ES-I3 (cell line): Measurements from ENCODE around the gene MTMR3.
"Not testable (repeated sequence)": the region's sequence is repeated elsewhere in the genome, so short reads cannot be mapped to it uniquely, and the experiment has no call there.

Source experiments
- H3K36me3 ChIP-seq: 2 replicates; pipeline ENCODE4 v1.6.1; 2013; ENCODE audit warnings: mild to moderate bottlenecking, low read length, control low read depth, moderate library complexity; ENCODE audit not compliant: insufficient read depth
- H3K4me1 ChIP-seq: 2 replicates; pipeline ENCODE4 v1.6.1; 2013; ENCODE audit warnings: mild to moderate bottlenecking, control low read depth, low read length; ENCODE audit not compliant: insufficient read depth
- H3K9ac ChIP-seq: 2 replicates; pipeline ENCODE4 v1.6.1; 2013; ENCODE audit warnings: low read depth, mild to moderate bottlenecking, low read length, moderate library complexity
- H3K9me3 ChIP-seq: 2 replicates; pipeline ENCODE4 v1.6.1; 2013; ENCODE audit warnings: mild to moderate bottlenecking, low read length, moderate library complexity; ENCODE audit not compliant: control insufficient read depth, insufficient read depth

MTMR3 gene

DNA sequence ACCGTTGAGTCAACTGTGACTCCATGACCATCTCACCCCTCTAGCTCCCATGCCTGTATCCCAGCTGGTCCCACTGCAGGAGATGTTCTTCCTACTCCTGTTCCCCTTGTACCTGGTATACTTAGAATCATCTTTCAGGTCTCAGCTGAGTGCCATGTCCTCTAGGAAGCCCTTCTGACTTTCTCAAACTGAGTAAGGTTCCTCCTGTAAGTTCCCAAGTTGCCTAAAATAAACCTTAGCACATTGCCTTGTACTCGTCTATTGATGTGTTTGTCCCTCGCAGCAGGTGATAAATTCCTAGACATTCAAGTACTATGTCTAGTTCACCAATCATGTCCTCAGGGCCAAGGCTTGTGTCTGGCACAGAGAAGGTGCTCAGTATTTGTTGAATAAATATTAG, 26.5 kb upstream of the MTMR3 start:
- no peaks in the 10 kb centered on the region for H3K36me3 ChIP-seq
- no peak overlapping the region for H3K9ac ChIP-seq
- no peaks in the 10 kb centered on the region for H3K9me3 ChIP-seq
- H3K4me1 ChIP-seq = no peaks in the 10 kb centered on the region

DNA sequence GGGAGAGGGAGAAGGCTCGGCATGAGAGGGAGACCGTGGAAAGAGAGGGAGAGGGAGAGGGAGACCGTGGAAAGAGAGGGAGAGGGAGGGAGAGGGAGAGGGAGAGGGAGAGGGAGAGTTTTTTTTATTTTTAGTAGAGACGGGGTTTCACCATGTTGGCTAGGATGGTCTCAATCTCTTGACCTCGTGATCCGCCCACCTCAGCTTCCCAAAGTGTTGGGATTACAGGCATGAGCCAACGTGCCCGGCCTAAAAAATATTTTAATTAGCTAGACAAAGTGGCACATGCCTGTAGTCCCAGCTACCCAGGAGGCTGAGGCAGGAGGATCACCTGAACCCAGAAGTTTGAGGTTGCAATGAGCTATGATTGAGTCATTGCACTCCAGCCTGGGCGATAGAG, 23.9 kb upstream of the MTMR3 start:
- H3K36me3 ChIP-seq, H3K9ac ChIP-seq, H3K9me3 ChIP-seq, H3K4me1 ChIP-seq: not testable (repeated sequence)

- no peaks in the 10 kb centered on the region for H3K9me3 ChIP-seq
- H3K4me1 ChIP-seq = no peaks in the 10 kb centered on the region
- no peak overlapping the region for H3K9ac ChIP-seq
- no peaks in the 10 kb centered on the region for H3K36me3 ChIP-seq
Measured at GRCh38 chr22:29860006-29860766, 22.8 kb upstream of the MTMR3 start.

DNA sequence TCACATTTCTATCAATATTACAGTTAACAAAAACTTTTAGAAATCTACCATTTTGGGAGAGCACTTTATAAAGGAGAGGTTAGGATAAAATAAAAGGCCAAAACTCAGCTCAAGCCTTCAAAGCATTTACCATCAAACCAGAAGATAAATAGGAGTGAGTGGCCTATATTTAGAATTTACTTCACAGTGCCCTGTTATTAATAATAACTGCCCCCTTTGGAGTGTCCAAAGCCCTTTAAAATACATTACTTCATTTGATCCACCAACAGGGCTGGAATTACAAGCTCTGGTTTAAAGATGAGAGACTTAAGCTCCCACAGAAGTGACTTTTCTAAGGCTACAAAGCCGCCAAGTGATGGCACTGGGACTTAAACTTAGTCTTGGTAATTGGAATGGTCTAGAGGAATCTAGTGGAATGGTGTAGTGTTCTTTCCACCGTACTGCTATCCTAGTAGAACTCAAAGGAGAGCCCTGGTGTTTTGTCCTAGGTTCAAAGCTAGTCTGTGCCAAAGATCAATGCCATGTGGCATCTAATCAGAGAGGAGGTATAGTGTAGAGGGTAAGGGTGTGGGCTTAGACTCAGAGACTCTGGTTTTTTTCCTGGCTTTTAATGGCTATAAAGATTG, 21.2 kb upstream of the MTMR3 start:
- Histone ChIP-seq H3K4me1 (no peaks in the 10 kb centered on the region), H3K9ac (no peak overlapping the region), H3K36me3 (no peaks in the 10 kb centered on the region), H3K9me3 (no peaks in the 10 kb centered on the region)

GRCh38 chr22:29865572-29865971, 17.4 kb upstream of the MTMR3 start:
- H3K36me3 ChIP-seq, H3K4me1 ChIP-seq, H3K9me3 ChIP-seq, H3K9ac ChIP-seq: not testable (repeated sequence)

GRCh38 chr22:29867260-29867659, 15.7 kb upstream of the MTMR3 start:
- Histone ChIP-seq H3K9ac (no peak overlapping the region), H3K9me3 (no peaks in the 10 kb centered on the region), H3K4me1 (peaks cover 10% of the 10 kb centered on the region; the same call in 1 of the 2 replicates), H3K36me3 (no peaks in the 10 kb centered on the region)

DNA sequence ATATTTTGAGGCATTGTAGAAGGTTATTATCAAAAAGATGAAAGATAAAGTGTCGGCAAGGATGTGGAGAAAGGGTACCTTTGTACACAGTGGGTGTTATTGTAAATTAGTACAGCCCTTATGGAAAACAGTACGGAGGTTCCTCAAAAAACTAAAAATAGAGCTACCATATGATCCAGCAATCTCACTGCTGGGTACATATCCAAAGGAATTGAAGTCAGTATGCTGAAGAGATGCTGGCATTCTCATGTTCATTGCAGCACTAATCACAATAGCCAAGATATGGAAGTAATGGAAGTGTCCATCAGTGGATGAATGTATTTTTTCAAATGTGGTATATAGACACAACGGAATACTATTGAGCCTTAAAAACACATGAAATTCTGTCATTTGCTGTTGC, 15.1 kb upstream of the MTMR3 start:
- Histone ChIP-seq H3K36me3 (no peaks in the 10 kb centered on the region), H3K4me1 (peaks cover 12% of the 10 kb centered on the region; the same call in 1 of the 2 replicates), H3K9ac (no peak overlapping the region), H3K9me3 (no peaks in the 10 kb centered on the region)

DNA sequence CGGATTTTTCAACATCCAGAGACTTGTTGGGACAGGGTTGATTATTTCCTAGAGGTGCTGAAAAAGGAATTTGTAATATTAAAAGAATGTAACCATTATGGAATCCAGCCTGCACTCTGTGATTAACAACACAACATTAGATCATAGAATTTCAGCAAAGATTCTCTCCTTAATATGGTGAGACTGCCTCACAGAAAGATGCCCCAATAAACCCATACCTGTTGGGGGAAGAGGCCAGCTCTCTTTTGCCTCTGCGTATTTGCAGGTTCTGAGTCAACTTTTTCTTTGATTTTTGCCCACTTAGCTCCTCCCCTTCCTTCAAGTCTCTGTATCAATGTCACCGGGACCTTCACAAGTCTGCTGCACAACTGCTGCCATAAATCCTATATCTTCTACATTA, 12.4 kb upstream of the MTMR3 start:
- H3K9ac ChIP-seq = no peak overlapping the region
- H3K9me3 ChIP-seq = no peaks in the 10 kb centered on the region
- H3K36me3 ChIP-seq = no peaks in the 10 kb centered on the region
- H3K4me1 ChIP-seq = peaks cover 12% of the 10 kb centered on the region; the same call in 1 of the 2 replicates

- H3K36me3 ChIP-seq = no peaks in the 10 kb centered on the region
- no peak overlapping the region for H3K9ac ChIP-seq
- no peaks in the 10 kb centered on the region for H3K9me3 ChIP-seq
- H3K4me1 ChIP-seq = peaks cover 12% of the 10 kb centered on the region; the same call in 1 of the 2 replicates
Measured at GRCh38 chr22:29871684-29872083, 11.3 kb upstream of the MTMR3 start.

DNA sequence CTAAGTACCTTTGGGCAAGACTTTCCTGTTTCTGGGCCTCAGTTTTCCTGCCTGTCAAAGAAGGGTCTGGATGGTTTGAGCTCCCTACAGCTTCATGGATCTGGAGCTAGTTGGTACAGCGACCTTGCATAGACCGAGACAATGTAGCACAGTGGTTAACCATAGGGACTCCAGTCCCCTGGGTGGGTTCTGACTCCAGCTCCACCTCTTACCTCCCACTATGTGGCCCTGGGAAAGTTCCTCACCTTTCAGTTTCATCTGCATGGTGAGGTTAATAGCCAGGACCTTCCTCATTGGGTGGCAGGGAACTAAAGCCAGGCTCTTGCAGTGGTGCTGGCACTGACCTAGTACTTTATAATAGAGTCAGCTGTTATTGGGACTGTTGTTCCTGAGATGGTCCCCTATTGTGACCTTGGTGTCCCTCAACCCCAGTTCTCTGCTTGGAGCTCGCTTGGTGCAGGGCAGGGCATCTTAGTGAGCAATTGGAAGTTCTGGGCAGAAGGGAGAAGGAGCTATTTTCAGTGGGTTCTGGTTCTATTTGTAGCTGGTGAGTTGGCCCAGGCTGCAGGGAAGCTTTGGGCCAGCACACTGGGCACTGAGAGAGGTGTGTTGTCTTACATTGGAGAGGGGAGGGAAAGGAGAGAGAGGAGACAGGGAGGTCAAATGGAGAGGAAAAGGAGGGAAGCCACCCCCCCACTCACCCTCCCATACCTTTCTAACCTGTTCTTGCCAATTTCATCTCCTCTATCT, 10.7 kb upstream of the MTMR3 start:
- Histone ChIP-seq H3K4me1 (peaks cover 12% of the 10 kb centered on the region; the same call in 1 of the 2 replicates), H3K9ac (no peak overlapping the region), H3K36me3 (no peaks in the 10 kb centered on the region), H3K9me3 (no peaks in the 10 kb centered on the region)

GRCh38 chr22:29872989-29873388, 10.0 kb upstream of the MTMR3 start:
- no peaks in the 10 kb centered on the region for H3K36me3 ChIP-seq
- H3K9me3 ChIP-seq = no peaks in the 10 kb centered on the region
- no peak overlapping the region for H3K9ac ChIP-seq
- H3K4me1 ChIP-seq = peaks cover 12% of the 10 kb centered on the region; the same call in 1 of the 2 replicates

DNA sequence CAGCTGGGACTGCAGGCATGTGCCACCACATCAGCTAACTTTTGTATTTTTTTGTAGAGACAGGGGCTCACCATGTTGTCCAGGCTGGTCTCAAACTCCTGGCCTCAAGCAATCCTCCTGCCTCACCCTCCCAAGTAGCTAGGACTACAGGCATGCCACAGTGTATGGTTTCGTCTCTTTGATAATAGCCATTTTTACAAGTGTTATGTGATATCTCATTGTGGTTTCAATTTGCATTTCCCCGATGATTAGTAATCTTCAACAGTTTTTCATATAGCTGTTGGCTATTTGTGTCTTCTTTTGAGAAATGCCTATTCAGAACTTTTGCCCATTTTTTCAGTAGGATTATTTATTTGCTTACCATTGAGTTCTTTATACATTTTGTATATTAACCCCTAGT, 9.0 kb upstream of the MTMR3 start:
- Histone ChIP-seq H3K9me3 (no peaks in the 10 kb centered on the region), H3K36me3 (no peaks in the 10 kb centered on the region), H3K4me1 (peaks cover 12% of the 10 kb centered on the region; the same call in 1 of the 2 replicates), H3K9ac (no peak overlapping the region)

- H3K36me3 ChIP-seq = no peaks in the 10 kb centered on the region
- H3K4me1 ChIP-seq = no peaks in the 10 kb centered on the region
- no peak overlapping the region for H3K9ac ChIP-seq
- H3K9me3 ChIP-seq = peaks cover 3% of the 10 kb centered on the region; the same call in 1 of the 2 replicates
Measured at GRCh38 chr22:29877620-29878019, 5.4 kb upstream of the MTMR3 start.

- no peak overlapping the region for H3K9ac ChIP-seq
- H3K4me1 ChIP-seq = peaks cover under 1% of the 10 kb centered on the region
- no peaks in the 10 kb centered on the region for H3K36me3 ChIP-seq
- peaks cover 3% of the 10 kb centered on the region; the same call in 1 of the 2 replicates for H3K9me3 ChIP-seq
Measured at GRCh38 chr22:29879753-29880152, 3.2 kb upstream of the MTMR3 start.

- Histone ChIP-seq H3K9me3 (peaks cover 3% of the 10 kb centered on the region; the same call in 1 of the 2 replicates), H3K4me1 (peaks cover 8% of the 10 kb centered on the region), H3K36me3 (no peaks in the 10 kb centered on the region), H3K9ac (no peak overlapping the region; the same call in 1 of the 2 replicates)
Measured at GRCh38 chr22:29882716-29883044, 294 bp upstream of the MTMR3 start.
